Neural progenitor cell (in vitro differentiated cells): ENCODE measurements around the gene SLIT1. TPM values are rescaled to one million over a fixed set of nuclear protein-coding genes. Genes with fewer than 3 reads are reported as not detected.

Source experiments
- DNase-seq: peaks from one replicate; pipeline ENCODE4 v3.0.0-alpha.2; 2016; ENCODE audit warnings: low spot score
- H2AFZ ChIP-seq: fragments of 200-600 bp; sonication (generic); replicated peaks from 2 replicates; pipeline ENCODE4 v1.6.1; 2016; ENCODE audit warnings: antibody characterized with exemption
- H3F3A ChIP-seq: fragments of 200-600 bp; sonication (generic); 2 replicates; pipeline ENCODE4 v1.6.1; 2016; ENCODE audit warnings: antibody characterized with exemption, low read depth
- H3K27ac ChIP-seq: fragments of 200-600 bp; sonication (generic); 2 replicates; pipeline ENCODE4 v1.5.1; 2016; ENCODE audit warnings: mild to moderate bottlenecking
- H3K27me3 ChIP-seq: fragments of 200-600 bp; sonication (generic); 2 replicates; pipeline ENCODE4 v1.6.1; 2016; ENCODE audit warnings: mild to moderate bottlenecking, moderate library complexity
- H3K36me3 ChIP-seq: fragments of 200-600 bp; sonication (generic); 2 replicates; pipeline ENCODE4 v1.5.1; 2016
- H3K4me1 ChIP-seq: fragments of 200-600 bp; sonication (generic); 2 replicates; pipeline ENCODE4 v1.6.1; 2016; ENCODE audit warnings: mixed run types
- H3K4me2 ChIP-seq: fragments of 200-600 bp; sonication (generic); 2 replicates; pipeline ENCODE4 v1.6.1; 2016
- H3K4me3 ChIP-seq: fragments of 200-600 bp; sonication (generic); 2 replicates; pipeline ENCODE4 v1.5.1; 2016
- H3K79me2 ChIP-seq: fragments of 200-600 bp; sonication (generic); 2 replicates; pipeline ENCODE4 v1.6.1; 2016; ENCODE audit warnings: low read depth
- H3K9ac ChIP-seq: fragments of 200-600 bp; sonication (generic); 2 replicates; pipeline ENCODE4 v1.6.1; 2016
- H3K9me3 ChIP-seq: fragments of 200-600 bp; sonication (generic); 2 replicates; pipeline ENCODE4 v1.5.1; 2016; ENCODE audit warnings: low read depth
- H4K20me1 ChIP-seq: fragments of 200-600 bp; sonication (generic); 2 replicates; pipeline ENCODE4 v1.6.1; 2016; ENCODE audit warnings: low read depth
- H3K27ac Mint-ChIP-seq: 3 replicates; pipeline ENCODE4 v1.8.0; 2021; ENCODE audit warnings: mixed read lengths
- H3K27me3 Mint-ChIP-seq: 2 replicates; pipeline ENCODE4 v1.8.0; 2022; ENCODE audit warnings: low read depth, mild to moderate bottlenecking, inconsistent platforms, moderate library complexity, mixed read lengths; ENCODE audit not compliant: insufficient read depth
- H3K36me3 Mint-ChIP-seq: 3 replicates; pipeline ENCODE4 v1.8.0; 2021; ENCODE audit warnings: mixed read lengths
- H3K4me1 Mint-ChIP-seq: 3 replicates; pipeline ENCODE4 v1.8.0; 2021; ENCODE audit warnings: mixed read lengths
- H3K4me3 Mint-ChIP-seq: 3 replicates; pipeline ENCODE4 v1.8.0; 2021; ENCODE audit warnings: mild to moderate bottlenecking, moderate library complexity, mixed read lengths
- H3K9me3 Mint-ChIP-seq: 3 replicates; pipeline ENCODE4 v1.8.0; 2020; ENCODE audit warnings: mixed read lengths
- CTCF ChIP-seq: fragments of 200-600 bp; sonication (generic); IDR thresholded peaks from 2 replicates; pipeline ENCODE4 v1.5.1; 2017; ENCODE audit warnings: antibody characterized with exemption, mild to moderate bottlenecking
- EZH2 ChIP-seq: fragments of 200-600 bp; sonication (generic); IDR thresholded peaks from 2 replicates; pipeline ENCODE4 v1.6.1; 2017; ENCODE audit warnings: antibody characterized with exemption, mild to moderate bottlenecking, moderate library complexity
- EZH2phosphoT487 ChIP-seq: fragments of 200-600 bp; sonication (generic); IDR thresholded peaks from 2 replicates; pipeline ENCODE4 v1.6.1; 2017; ENCODE audit warnings: antibody characterized with exemption
- total RNA-seq: library from RNA; depleted of rRNA; stranded (reverse); fragments of >200 nt; gene quantifications from 2 replicates; pipeline ENCODE4 v1.2.3, GENCODE V29; 2015; ENCODE audit warnings: low replicate concordance

The SLIT1 gene
- total RNA-seq, 1 donor from 2014 or later: 0.92 TPM

GRCh38 chr10:97011397-97011796, 174.4 kb downstream of the SLIT1 start:
- Histone ChIP-seq H3K79me2 (no peaks in the 10 kb centered on the region), H3K9me3 (no peaks in the 10 kb centered on the region), H3K36me3 (no peaks in the 10 kb centered on the region), H3F3A (no peaks in the 10 kb centered on the region), H2AFZ (no peak overlapping the region), H3K27ac (no peak overlapping the region), H4K20me1 (no peaks in the 10 kb centered on the region), H3K27me3 (no peaks in the 10 kb centered on the region), H3K4me2 (no peak overlapping the region), H3K9ac (no peak overlapping the region), H3K4me1 (no peaks in the 10 kb centered on the region), H3K4me3 (no peak overlapping the region)
- no peak overlapping the region for H3K4me3 Mint-ChIP-seq
- H3K27me3 Mint-ChIP-seq: peaks cover 14% of the 10 kb centered on the region
- no peak for DNase-seq
- TF ChIP-seq EZH2phosphoT487 (no peak), CTCF (no peak), EZH2 (no peak)
- no peaks in the 10 kb centered on the region for H3K4me1 Mint-ChIP-seq
- no peaks in the 10 kb centered on the region for H3K36me3 Mint-ChIP-seq
- no peak overlapping the region for H3K27ac Mint-ChIP-seq
- peaks cover 20% of the 10 kb centered on the region for H3K9me3 Mint-ChIP-seq

GRCh38 chr10:97010695-97011206, 175.0 kb downstream of the SLIT1 start:
- Histone ChIP-seq H3F3A (no peaks in the 10 kb centered on the region), H4K20me1 (no peaks in the 10 kb centered on the region), H3K79me2 (no peaks in the 10 kb centered on the region), H3K4me2 (no peak overlapping the region), H3K27ac (no peak overlapping the region), H3K4me3 (no peak overlapping the region), H3K27me3 (no peaks in the 10 kb centered on the region), H2AFZ (no peak overlapping the region), H3K9ac (no peak overlapping the region), H3K9me3 (no peaks in the 10 kb centered on the region), H3K36me3 (no peaks in the 10 kb centered on the region), H3K4me1 (no peaks in the 10 kb centered on the region)
- no peaks in the 10 kb centered on the region for H3K4me1 Mint-ChIP-seq
- TF ChIP-seq CTCF: no peak
- no peak for TF ChIP-seq EZH2phosphoT487
- TF ChIP-seq EZH2: no peak
- no peaks in the 10 kb centered on the region for H3K36me3 Mint-ChIP-seq
- H3K27me3 Mint-ChIP-seq: peaks cover 16% of the 10 kb centered on the region
- DNase-seq: no peak
- H3K27ac Mint-ChIP-seq: no peak overlapping the region
- peaks cover 20% of the 10 kb centered on the region for H3K9me3 Mint-ChIP-seq
- H3K4me3 Mint-ChIP-seq: no peak overlapping the region

- no peak overlapping the region for H3K4me2 ChIP-seq
- TF ChIP-seq EZH2phosphoT487: no peak
- no peak for TF ChIP-seq EZH2
- no peak for TF ChIP-seq CTCF
- H2AFZ ChIP-seq: no peak overlapping the region
- no peaks in the 10 kb centered on the region for H3K4me1 Mint-ChIP-seq
- no peak overlapping the region for H3K27ac Mint-ChIP-seq
- no peaks in the 10 kb centered on the region for H3K9me3 ChIP-seq
- DNase-seq: no peak
- H3K4me1 ChIP-seq: no peaks in the 10 kb centered on the region
- no peaks in the 10 kb centered on the region for H3K27me3 ChIP-seq
- no peaks in the 10 kb centered on the region for H3F3A ChIP-seq
- H3K4me3 ChIP-seq: no peak overlapping the region
- no peaks in the 10 kb centered on the region for H3K79me2 ChIP-seq
- peaks cover 9% of the 10 kb centered on the region for H3K27me3 Mint-ChIP-seq
- H4K20me1 ChIP-seq: no peaks in the 10 kb centered on the region
- no peaks in the 10 kb centered on the region for H3K36me3 ChIP-seq
- H3K4me3 Mint-ChIP-seq: no peak overlapping the region
- H3K36me3 Mint-ChIP-seq: no peaks in the 10 kb centered on the region
- no peak overlapping the region for H3K9ac ChIP-seq
- no peak overlapping the region for H3K27ac ChIP-seq
- peaks cover 20% of the 10 kb centered on the region for H3K9me3 Mint-ChIP-seq
Measured at GRCh38 chr10:97007417-97007816, 178.3 kb downstream of the SLIT1 start.
